ENCODE results near the gene VSTM4. TPM values are rescaled to one million over a fixed set of nuclear protein-coding genes. Genes with fewer than 3 reads are reported as not detected.

VSTM4 gene, protein sequence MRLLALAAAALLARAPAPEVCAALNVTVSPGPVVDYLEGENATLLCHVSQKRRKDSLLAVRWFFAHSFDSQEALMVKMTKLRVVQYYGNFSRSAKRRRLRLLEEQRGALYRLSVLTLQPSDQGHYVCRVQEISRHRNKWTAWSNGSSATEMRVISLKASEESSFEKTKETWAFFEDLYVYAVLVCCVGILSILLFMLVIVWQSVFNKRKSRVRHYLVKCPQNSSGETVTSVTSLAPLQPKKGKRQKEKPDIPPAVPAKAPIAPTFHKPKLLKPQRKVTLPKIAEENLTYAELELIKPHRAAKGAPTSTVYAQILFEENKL
- under 0.01 and 0.18 TPM in 2 replicates for total RNA-seq

DNA sequence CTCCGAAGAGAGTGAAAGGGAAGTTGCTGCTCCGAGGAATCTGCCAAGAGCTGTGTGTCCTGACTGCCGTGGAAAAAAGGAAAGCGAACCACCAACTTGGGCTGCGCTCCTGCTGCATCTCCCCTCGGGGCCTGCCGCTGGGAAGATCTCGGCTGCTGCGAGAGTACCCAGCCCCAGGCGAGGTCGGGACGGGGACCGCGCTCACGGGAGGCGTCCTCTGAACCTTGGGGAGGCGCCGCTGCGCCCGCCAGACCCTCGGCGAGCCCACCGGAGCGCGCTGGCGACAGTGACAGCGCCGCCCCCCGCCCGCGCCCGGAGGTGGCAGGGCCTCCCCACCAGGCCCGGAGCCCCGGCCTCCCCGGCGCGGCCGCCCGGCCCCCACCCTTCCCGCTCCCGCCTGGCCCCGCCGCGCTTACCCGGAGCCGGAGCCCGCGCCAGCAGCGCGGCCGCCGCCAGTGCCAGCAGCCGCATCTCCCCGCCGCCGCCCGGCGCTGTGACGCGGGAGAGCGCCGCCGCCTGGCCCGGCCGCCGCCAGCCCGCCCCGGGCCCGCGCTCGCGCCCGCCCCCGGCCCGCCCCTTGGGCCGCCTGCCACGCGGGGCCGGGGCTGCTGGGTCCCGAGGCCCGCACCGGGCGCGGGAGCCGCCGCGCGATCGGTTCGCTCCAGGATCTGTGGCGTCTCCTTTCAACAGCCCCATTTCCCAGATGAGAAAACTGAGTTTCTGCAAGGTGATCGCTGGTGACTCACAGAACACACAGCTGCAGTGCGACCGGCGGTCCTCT lies at the start of gene VSTM4:
VSTM4 (minus strand) TSS at position 508 of the 781 bp plus-strand sequence; CDS start at position 471, 37 bp downstream.

DNA sequence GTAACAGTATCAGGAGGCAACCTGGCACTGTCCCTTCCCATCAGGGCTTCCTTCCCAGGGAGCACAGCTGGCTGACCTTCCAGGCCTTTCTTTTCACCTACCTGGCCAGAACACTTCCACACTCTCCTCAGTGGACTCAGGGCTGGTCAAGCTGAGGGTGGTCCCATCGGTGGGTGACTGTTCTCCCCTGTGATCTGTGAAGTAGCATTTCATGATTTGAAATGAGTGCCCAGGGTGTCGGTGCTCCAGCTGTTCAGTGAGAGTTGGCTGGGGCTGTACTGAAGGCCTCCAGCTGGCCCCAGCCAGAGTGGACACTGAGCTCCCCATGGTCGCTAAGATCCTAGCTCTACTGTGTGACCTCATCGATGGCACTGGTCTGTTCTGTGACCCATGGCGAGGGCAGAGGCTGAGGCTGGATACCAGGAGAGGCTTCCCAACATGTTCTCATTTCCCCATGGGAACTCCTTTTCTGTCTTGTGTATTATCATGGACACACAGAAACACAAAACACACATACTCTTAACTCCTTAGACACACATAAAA lies 18.5 kb upstream of the VSTM4 start, which contains the start of gene FAM170B:
FAM170B (minus strand) TSS at position 316 of the 543 bp plus-strand sequence; CDS start at position 213, 103 bp downstream.

Other genes starting within 250 kb of the VSTM4 start
- gene LRRC18, start 175.7 kb downstream of the VSTM4 start, total RNA-seq = not detected in 2 replicates
- gene FAM170B, start 18.5 kb upstream of the VSTM4 start, total RNA-seq = not detected in 2 replicates
- gene TMEM273, start 72.9 kb upstream of the VSTM4 start, total RNA-seq = not detected in 2 replicates
- not detected in 2 replicates for gene C10orf71, start 183.6 kb upstream of the VSTM4 start, total RNA-seq